Spinal cord (tissue), 10 donors: ENCODE results near the gene MAD2L1. TPM values are rescaled to one million over a fixed set of nuclear protein-coding genes. Genes with fewer than 3 reads are reported as not detected.
"Not testable (repeated sequence)": the region's sequence is repeated elsewhere in the genome, so short reads cannot be mapped to it uniquely, and the experiment has no call there.

Source experiments
- DNase-seq, 6 donors: peaks; one replicate each; pipeline versions ENCODE4 v3.0.0 to v3.0.0-alpha.2; 2013 to 2015; ENCODE audit warnings: low spot score in 6 of 6, low read depth in 4 of 6
- H3K27ac ChIP-seq: one replicate; pipeline ENCODE4 v1.5.1; 2013; ENCODE audit warnings: low read depth, low read length, control low read depth
- H3K27me3 ChIP-seq: one replicate; pipeline ENCODE4 v1.6.1; 2013; ENCODE audit warnings: low read length; ENCODE audit not compliant: control insufficient read depth, insufficient read depth
- H3K36me3 ChIP-seq: one replicate; pipeline ENCODE4 v1.6.1; 2013; ENCODE audit warnings: low read length; ENCODE audit not compliant: control insufficient read depth, insufficient read depth
- H3K4me1 ChIP-seq: one replicate; pipeline ENCODE4 v1.6.1; 2013; ENCODE audit warnings: low read length; ENCODE audit not compliant: control insufficient read depth, insufficient read depth
- H3K4me3 ChIP-seq: one replicate; pipeline ENCODE4 v1.5.1; 2013; ENCODE audit warnings: low read depth, low read length, control low read depth
- H3K9me3 ChIP-seq: one replicate; pipeline ENCODE4 v1.6.1; 2013; ENCODE audit warnings: low read length; ENCODE audit not compliant: control insufficient read depth, insufficient read depth
- WGBS: methylation state at CpG from one replicate; pipeline ENCODE4 v1.1.5; 2013; ENCODE audit warnings: missing lambda C conversion rate; ENCODE audit not compliant: insufficient coverage; 5-methylcytosine and 5-hydroxymethylcytosine counted together
- long read RNA-seq, 4 donors: transcript quantifications; one replicate each; lab custom pipeline, GENCODE V29; 2026
- polyA plus RNA-seq, 2 donors: library from polyadenylated mRNA; unstranded; fragments of 120-200 nt; gene quantifications; one replicate each; pipeline ENCODE4 v1.2.1, GENCODE V29; 2013; ENCODE audit not compliant: insufficient read length in 2 of 2
- total RNA-seq, 2 donors: library from RNA; depleted of rRNA in 1 of 2; stranded (reverse); fragments of 120-200 nt in 1 of 2; fragments of >200 nt in 1 of 2; gene quantifications; one replicate each; pipeline versions ENCODE4 v1.2.3 to v1.2.4, GENCODE V29; 2013 to 2014
- donor health status: healthy.

MAD2L1 gene
- 10 to 100 TPM; 14.4 to 14.6 TPM for total RNA-seq
- polyA plus RNA-seq, result 10 to 100 TPM; 22.7 to 25.3 TPM
- long read RNA-seq, donor 1, full-length matches to known transcripts, result 26 of 26 reads
- long read RNA-seq, donor 1, partial matches to known transcripts, result 0 of 26 reads
- long read RNA-seq, donor 1, other reads (novel, unspliced or antisense), result 0 of 26 reads
- long read RNA-seq, donor 2, full-length matches to known transcripts, result 8 of 8 reads
- long read RNA-seq, donor 2, partial matches to known transcripts, result 0 of 8 reads
- long read RNA-seq, donor 2, other reads (novel, unspliced or antisense), result 0 of 8 reads
- long read RNA-seq, donor 3, full-length matches to known transcripts, result 10 of 10 reads
- long read RNA-seq, donor 3, partial matches to known transcripts, result 0 of 10 reads
- long read RNA-seq, donor 3, other reads (novel, unspliced or antisense), result 0 of 10 reads
- long read RNA-seq, donor 4, full-length matches to known transcripts, result 59 of 59 reads
- long read RNA-seq, donor 4, partial matches to known transcripts, result 0 of 59 reads
- long read RNA-seq, donor 4, other reads (novel, unspliced or antisense), result 0 of 59 reads

DNA sequence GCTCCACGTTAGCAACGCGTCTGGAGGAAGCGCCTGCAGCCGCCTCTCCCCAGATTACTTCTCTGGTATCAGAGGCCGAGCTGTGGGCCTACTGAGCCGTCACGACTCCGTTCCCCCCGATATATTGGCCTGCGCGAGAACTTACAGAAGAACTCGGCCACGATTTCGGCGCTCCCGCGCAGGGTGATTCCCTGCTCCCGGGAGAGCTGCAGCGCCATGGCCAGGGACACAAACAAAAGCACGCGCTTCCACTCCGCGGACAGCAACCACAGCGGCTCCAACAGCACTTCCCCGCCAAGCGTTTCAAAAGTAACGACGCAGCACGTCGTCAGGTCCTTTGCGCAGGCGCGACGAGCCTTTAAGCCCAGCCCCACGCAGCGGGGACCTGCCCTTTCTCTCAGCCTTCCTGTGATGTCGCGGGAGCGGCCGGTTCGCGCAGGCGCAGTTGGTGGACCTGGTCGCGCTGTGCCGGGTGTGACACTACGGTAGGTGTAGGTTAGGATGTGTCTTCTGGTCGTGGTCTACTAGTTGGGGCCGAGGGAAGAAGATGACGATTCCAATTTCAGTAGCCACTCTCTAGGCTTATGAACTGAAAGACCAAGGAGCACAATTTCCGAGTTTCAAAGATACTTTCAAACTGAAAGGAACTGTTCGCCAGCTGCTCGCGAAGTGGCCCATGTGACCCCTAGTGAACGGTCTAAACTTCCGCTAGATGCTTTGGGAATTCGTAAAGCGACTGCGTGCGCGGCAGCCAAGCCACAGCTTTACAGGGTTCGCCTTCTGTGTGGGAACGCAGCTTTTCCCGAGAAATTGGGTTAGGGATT, at the start of gene MAD2L1:
MAD2L1 (minus strand) TSS at position 332 of the 824 bp plus-strand sequence; CDS start at position 218, 114 bp downstream.
- peak within 1 kb of the TSS; percentile 84 for H3K4me3 ChIP-seq
- peak within 1 kb of the TSS; percentile 99 for H3K27ac ChIP-seq
- no peaks in the 10 kb centered on the region for H3K36me3 ChIP-seq
- peaks cover 13% of the 10 kb centered on the region for H3K4me1 ChIP-seq
- H3K27me3 ChIP-seq, result no peaks in the 10 kb centered on the region
- peak; percentile 95 to 100 (median 98) for DNase-seq
- under 1% methylated on average over 65 of the region's 65 CpGs for WGBS
- no peaks in the 10 kb centered on the region for H3K9me3 ChIP-seq

DNA sequence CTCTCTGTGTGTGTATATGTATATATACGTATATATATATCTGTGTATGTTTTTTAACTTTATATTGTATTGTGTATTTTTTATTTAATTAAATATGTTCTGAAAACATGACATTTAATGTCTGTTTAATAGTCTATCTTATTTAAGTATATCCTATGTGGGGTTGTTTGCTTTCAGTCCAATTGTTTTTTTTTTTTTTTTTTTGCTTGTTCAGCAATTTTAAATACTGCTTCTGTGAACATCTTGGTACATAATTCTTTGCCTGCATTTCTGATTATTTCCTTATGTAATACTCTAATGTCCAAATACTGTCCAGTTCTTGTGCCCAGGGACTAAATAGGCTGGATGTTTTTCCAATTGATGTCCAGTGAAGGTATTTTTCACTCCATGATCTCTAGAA, 45.1 kb upstream of the MAD2L1 start:
- no peak for DNase-seq
- H3K4me3 ChIP-seq, result no peak overlapping the region
- no peaks in the 10 kb centered on the region for H3K4me1 ChIP-seq
- no peaks in the 10 kb centered on the region for H3K9me3 ChIP-seq
- no peaks in the 10 kb centered on the region for H3K27me3 ChIP-seq
- WGBS, result no CpG with 5 or more reads among the region's 1 CpG
- no peaks in the 10 kb centered on the region for H3K36me3 ChIP-seq
- no peak overlapping the region for H3K27ac ChIP-seq

DNA sequence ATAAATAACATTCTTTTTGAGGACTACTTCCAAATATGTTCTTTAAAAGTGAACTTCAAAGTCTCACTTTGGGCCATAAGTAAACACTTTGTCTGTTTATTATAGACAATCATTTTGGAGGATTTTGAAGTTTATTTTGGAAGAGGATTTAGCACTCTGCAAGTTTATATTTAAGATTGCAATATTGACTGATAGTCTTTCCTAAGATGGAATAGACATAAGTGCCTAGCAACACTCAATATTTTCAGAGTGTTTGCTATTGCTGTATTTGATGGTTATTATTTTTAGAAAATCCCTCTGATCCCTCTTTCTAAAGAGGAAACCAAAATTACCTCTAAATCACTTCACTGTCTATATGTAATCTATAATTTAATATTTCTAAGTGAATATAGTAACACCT, 42.8 kb upstream of the MAD2L1 start:
- no peaks in the 10 kb centered on the region for H3K4me1 ChIP-seq
- H3K36me3 ChIP-seq, result no peaks in the 10 kb centered on the region
- no peak overlapping the region for H3K27ac ChIP-seq
- DNase-seq, result no peak
- H3K27me3 ChIP-seq, result no peaks in the 10 kb centered on the region
- H3K4me3 ChIP-seq, result no peak overlapping the region
- no peaks in the 10 kb centered on the region for H3K9me3 ChIP-seq

DNA sequence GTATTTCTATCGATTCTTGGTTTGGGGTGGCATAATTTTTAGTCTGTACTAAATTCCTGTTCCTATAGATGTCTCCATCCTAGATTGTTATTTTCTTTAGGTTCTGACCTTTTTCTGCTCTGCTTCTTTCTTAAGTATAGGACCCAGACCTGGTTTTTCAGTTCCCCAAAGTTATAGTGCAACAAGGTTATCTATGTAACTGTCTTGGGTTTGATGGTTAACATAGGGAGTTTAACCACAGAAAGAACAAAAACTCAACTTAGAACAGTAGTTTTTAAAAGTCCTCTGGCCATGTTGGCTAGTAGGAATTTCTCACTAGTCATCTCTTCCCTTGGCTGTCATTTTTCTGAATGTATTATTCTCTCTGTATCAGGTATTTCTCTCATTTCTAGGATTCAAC, 38.8 kb upstream of the MAD2L1 start:
- no peaks in the 10 kb centered on the region for H3K36me3 ChIP-seq
- H3K9me3 ChIP-seq, result no peaks in the 10 kb centered on the region
- H3K4me1 ChIP-seq, result no peaks in the 10 kb centered on the region
- DNase-seq, result no peak
- H3K27ac ChIP-seq, result no peak overlapping the region
- H3K4me3 ChIP-seq, result no peak overlapping the region
- no CpG with 5 or more reads among the region's 1 CpG for WGBS
- H3K27me3 ChIP-seq, result no peaks in the 10 kb centered on the region

DNA sequence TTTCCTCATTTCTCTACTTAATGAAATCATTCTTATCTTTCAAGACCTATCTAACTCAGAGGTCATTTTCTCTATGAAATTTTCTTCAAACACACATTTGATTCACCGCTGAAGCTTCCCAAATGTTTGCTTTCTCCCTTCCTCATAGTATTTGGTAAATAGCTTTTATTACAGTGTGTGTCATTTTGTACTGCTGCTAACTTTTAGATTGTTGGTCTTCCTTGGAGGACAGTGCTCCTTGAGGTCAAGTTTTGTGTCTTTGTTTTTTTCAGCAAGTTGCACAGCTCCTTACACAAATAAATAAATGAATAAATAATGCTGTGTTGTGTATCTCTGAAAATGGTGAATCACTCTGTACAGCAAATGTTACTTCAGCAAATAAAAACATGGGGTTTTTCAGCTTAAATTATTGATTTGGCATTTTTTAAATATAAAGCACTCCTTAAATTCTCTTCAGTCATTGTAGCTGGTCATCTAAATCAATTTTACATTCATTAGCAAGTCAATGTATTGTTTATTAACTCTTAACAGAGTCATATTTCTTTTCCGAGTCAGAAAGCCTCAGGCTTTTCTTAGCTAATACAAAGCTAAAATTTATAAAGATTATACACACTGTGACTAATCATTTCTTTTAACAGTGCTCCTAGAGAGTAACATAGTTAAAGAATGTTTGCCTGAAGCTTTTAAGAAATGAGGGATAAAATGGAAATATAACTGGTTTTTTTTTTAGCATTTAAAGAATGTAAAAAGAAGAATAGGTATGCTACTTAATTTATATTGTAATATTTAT, 30.1 kb upstream of the MAD2L1 start:
- H3K27me3 ChIP-seq, result no peaks in the 10 kb centered on the region
- no CpG with 5 or more reads among the region's 2 CpGs for WGBS
- DNase-seq, result no peak
- no peak overlapping the region for H3K27ac ChIP-seq
- H3K9me3 ChIP-seq, result no peaks in the 10 kb centered on the region
- no peaks in the 10 kb centered on the region for H3K36me3 ChIP-seq
- no peaks in the 10 kb centered on the region for H3K4me1 ChIP-seq
- H3K4me3 ChIP-seq, result no peak overlapping the region

DNA sequence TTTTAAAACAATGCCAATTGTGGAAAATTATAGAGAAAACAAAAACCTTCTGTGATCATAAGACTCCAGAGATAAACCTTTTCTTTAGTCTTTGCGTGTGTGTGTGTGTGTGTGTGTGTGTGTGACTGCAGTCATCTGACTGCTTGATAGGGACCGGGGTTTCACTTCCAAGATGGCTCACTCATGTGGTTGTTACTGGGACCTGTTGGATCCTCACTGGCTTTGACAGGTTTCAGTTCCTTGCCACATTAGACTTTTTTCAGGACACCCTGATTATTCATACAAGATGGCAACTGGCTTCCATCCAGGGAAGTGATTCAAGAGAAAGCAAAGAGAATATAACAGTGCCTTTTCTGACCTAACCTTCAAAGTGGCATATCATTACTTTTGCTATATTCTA, 21.9 kb upstream of the MAD2L1 start:
- Histone ChIP-seq H3K4me1 (no peaks in the 10 kb centered on the region), H3K9me3 (no peaks in the 10 kb centered on the region), H3K27ac (no peak overlapping the region), H3K4me3 (no peak overlapping the region), H3K36me3 (no peaks in the 10 kb centered on the region), H3K27me3 (no peaks in the 10 kb centered on the region)
- DNase-seq, result no peak
- WGBS, result 100% methylated on average over 1 of the region's 2 CpGs

DNA sequence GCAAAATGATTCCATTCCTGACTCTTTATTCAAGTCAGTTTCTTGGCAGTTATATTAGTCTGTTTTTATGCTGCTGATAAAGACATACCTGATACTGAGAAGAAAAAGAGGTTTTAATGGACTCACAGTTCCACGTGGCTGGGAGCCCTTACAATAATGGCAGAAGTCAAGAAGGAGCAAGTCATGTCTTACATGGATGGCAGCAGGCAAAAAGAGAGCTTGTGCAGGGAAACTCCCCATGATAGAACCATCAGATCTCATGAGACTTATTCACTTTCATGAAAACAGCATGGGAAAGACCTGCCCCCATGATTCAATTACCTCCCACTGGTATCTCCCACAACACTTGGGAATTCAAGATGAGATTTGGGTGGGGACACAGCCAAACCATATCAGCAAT, 21.4 kb upstream of the MAD2L1 start:
- H3K4me1 ChIP-seq, H3K4me3 ChIP-seq, DNase-seq, H3K27me3 ChIP-seq, H3K36me3 ChIP-seq, H3K27ac ChIP-seq, H3K9me3 ChIP-seq: not testable (repeated sequence)
- WGBS, result 73% methylated on average over 1 of the region's 1 CpG

DNA sequence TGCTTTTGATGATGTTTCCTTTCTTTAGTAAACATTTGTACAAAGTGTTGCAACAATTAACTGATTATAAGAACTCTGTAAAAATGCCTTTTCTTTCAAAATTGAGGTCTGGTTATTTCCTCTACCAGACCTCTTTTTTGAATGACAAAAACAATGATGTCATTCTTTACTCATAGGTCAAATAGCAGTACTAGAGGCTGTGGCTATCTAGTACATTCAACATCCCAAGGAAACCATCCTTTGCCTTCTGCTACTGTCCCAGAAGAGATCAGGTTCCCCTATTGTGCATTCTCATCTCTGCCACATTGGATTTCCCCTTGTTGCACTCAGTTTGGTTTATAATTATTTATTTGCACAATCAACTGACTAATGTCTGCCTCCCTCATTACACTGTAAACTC, 19.1 kb upstream of the MAD2L1 start:
- no peaks in the 10 kb centered on the region for H3K27me3 ChIP-seq
- no peaks in the 10 kb centered on the region for H3K4me1 ChIP-seq

DNA sequence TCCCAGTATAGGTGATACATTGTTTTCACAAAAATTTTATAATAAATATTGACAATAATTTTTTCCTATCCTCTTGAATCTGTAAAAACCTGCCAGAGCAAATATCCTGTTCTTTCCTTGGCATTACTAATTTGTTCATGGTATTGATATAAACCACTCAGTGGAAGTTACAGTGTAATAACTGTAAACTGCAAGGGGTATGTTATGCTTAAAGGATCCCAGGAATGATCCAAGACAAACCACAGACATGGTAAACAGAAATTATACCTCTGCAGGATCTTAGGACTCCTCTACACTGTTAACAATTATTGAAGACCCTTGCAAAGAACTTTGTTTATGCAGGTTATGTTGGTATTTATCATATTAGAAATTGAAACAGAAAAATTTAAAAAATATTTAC, 17.7 kb upstream of the MAD2L1 start:
- no peak overlapping the region for H3K4me3 ChIP-seq
- DNase-seq, result no peak
- no peaks in the 10 kb centered on the region for H3K27me3 ChIP-seq
- H3K9me3 ChIP-seq, result no peaks in the 10 kb centered on the region
- H3K36me3 ChIP-seq, result no peaks in the 10 kb centered on the region
- no peaks in the 10 kb centered on the region for H3K4me1 ChIP-seq
- no peak overlapping the region for H3K27ac ChIP-seq

More for the DNA sequence above, 19.1 kb upstream of the MAD2L1 start:
- DNase-seq, result no peak
- H3K36me3 ChIP-seq, result no peaks in the 10 kb centered on the region
- H3K9me3 ChIP-seq, result no peaks in the 10 kb centered on the region
- no peak overlapping the region for H3K27ac ChIP-seq
- H3K4me3 ChIP-seq, result no peak overlapping the region
